CD4-positive, CD25-positive, alpha-beta regulatory T cell (primary cell): Measurements from ENCODE around the gene ASB16. TPM values are rescaled to one million over a fixed set of nuclear protein-coding genes. Genes with fewer than 3 reads are reported as not detected.

Source experiments
- ATAC-seq, 2 donors: fragments of 150-1000 bp; cut with Tn5 transposase; one replicate each; pipeline ENCODE4 v1.10.0; 2021; ENCODE audit warnings: low read depth in 2 of 2, moderate number of reproducible peaks in 2 of 2, moderate library complexity in 1 of 2
- DNase-seq, 3 donors: peaks; one replicate each; pipeline versions ENCODE4 v3.0.0 to v3.0.0-alpha.2; 2012 to 2022; ENCODE audit warnings: mixed read lengths in 1 of 3
- H3K27ac ChIP-seq: one replicate; pipeline ENCODE4 v1.7.0; 2013; ENCODE audit warnings: mild to moderate bottlenecking, low read length; ENCODE audit not compliant: insufficient read depth, poor library complexity, severe bottlenecking
- H3K27me3 ChIP-seq: one replicate; pipeline ENCODE4 v1.7.0; 2013; ENCODE audit warnings: low read length; ENCODE audit not compliant: control insufficient read depth, insufficient read depth
- H3K36me3 ChIP-seq: one replicate; pipeline ENCODE4 v1.7.0; 2013; ENCODE audit warnings: mild to moderate bottlenecking, low read length, moderate library complexity; ENCODE audit not compliant: control insufficient read depth, insufficient read depth
- H3K4me1 ChIP-seq: 2 replicates; pipeline ENCODE4 v1.7.0; 2013; ENCODE audit warnings: mild to moderate bottlenecking, low read length; ENCODE audit not compliant: insufficient read depth, control insufficient read depth, poor library complexity, severe bottlenecking
- H3K4me3 ChIP-seq: one replicate; pipeline ENCODE4 v1.7.0; 2013; ENCODE audit warnings: low read depth, mild to moderate bottlenecking, low read length, moderate library complexity
- H3K9me3 ChIP-seq, 2 experiments: 1 replicate in 1 of 2; 2 replicates in 1 of 2; pipeline ENCODE4 v1.7.0; 2013; ENCODE audit warnings: low read length in 2 of 2, mild to moderate bottlenecking in 1 of 2, moderate library complexity in 1 of 2; ENCODE audit not compliant: control insufficient read depth in 2 of 2
- H3K27ac Mint-ChIP-seq, 3 donors: one replicate each; pipeline ENCODE4 v1.8.0; 2020 to 2022; ENCODE audit warnings: mild to moderate bottlenecking in 3 of 3, mixed read lengths in 3 of 3, moderate library complexity in 2 of 3
- H3K27me3 Mint-ChIP-seq: one replicate; pipeline ENCODE4 v1.8.0; 2022; ENCODE audit warnings: mild to moderate bottlenecking, mixed read lengths
- H3K36me3 Mint-ChIP-seq: one replicate; pipeline ENCODE4 v1.8.0; 2020; ENCODE audit warnings: mixed read lengths
- H3K4me1 Mint-ChIP-seq, 4 donors: one replicate each; pipeline ENCODE4 v1.8.0; 2020 to 2022; ENCODE audit warnings: mixed read lengths in 4 of 4, mild to moderate bottlenecking in 1 of 4
- H3K4me3 Mint-ChIP-seq, 4 donors: one replicate each; pipeline ENCODE4 v1.8.0; 2020 to 2022; ENCODE audit warnings: mild to moderate bottlenecking in 4 of 4, mixed read lengths in 4 of 4, moderate library complexity in 3 of 4
- H3K9me3 Mint-ChIP-seq, 7 donors: one replicate each; pipeline ENCODE4 v1.8.0; 2020 to 2022; ENCODE audit warnings: mixed read lengths in 7 of 7, mild to moderate bottlenecking in 3 of 7, moderate library complexity in 2 of 7
- polyA plus RNA-seq, 4 donors: library from polyadenylated mRNA; unstranded; fragments of 300-500 nt; fragmentation: Illumina TruSeq; gene quantifications; one replicate each; pipeline ENCODE4 v1.2.3, GENCODE V29; 2021
- total RNA-seq: library from RNA; stranded (reverse); gene quantifications from one replicate; pipeline ENCODE4 v1.2.3, GENCODE V29; 2022

Gene ASB16
- total and polyA plus RNA-seq, 5 donors from 2014 or later, result 0.09 to 0.16 TPM; not detected in 3

DNA sequence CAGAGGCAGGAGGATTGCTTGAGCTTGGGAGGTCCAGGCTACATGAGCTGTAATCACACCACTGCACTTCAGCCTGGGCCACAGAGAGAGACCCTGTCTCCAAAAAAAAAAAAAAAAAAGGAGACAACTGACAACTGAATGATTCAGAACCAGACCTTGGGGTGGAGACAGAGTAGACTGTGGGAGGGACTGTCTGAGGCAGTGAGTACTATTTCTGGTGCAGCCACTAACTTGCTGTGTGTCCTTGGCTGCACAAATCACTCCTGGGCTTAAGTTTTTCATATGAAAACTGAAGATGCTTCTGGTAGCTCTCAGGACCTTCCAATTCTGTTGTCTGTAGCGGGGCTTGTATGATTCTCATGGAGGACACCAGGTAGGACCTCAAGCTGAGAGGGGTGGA, 5.8 kb downstream of the ASB16 start:
- Mint-ChIP-seq H3K36me3 (peaks cover 13% of the 10 kb centered on the region), H3K4me3 (no peak overlapping the region), H3K9me3 (no peaks in the 10 kb centered on the region), H3K27ac (no peak overlapping the region), H3K4me1 (peaks cover 0 to 4% (median 3%) of the 10 kb centered on the region in 4 donors), H3K27me3 (no peaks in the 10 kb centered on the region)
- no peak overlapping the region for H3K27ac ChIP-seq
- no peaks in the 10 kb centered on the region for H3K4me1 ChIP-seq
- H3K27me3 ChIP-seq, result no peaks in the 10 kb centered on the region
- no peak for DNase-seq
- H3K36me3 ChIP-seq, result peaks cover 14% of the 10 kb centered on the region
- H3K4me3 ChIP-seq, result no peak overlapping the region
- H3K9me3 ChIP-seq, result no peaks in the 10 kb centered on the region
- ATAC-seq, result no peak

DNA sequence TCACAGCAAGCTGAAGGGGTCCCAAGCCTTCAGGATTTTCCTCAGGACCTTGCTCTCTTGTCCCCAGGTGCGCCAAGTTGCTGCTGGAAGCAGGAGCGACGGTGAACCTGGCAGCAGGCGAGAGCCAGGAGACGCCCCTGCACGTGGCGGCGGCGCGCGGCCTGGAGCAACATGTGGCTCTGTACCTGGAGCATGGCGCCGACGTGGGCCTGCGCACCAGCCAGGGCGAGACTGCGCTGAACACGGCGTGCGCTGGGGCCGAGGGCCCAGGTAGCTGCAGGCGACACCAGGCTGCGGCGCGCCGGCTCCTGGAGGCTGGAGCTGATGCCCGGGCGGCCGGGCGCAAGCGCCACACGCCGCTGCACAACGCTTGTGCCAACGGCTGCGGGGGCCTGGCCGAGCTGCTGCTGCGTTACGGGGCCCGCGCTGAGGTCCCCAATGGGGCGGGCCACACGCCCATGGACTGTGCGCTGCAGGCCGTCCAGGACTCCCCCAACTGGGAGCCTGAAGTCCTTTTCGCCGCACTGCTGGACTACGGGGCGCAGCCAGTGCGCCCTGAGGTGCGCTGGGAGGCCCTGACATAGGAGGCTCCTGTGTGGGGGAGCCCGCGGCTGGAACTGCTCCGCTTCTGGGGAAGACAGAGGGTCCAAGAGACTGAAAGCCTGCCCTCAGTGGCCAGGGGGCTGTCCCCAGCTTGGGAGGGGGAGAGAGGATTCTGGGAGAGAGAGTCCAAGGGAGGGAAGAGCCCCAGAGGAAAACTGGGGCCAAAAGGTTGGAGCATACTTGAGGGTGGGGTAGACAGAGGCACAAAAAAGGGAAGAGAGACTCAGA, 6.4 kb downstream of the ASB16 start:
- peaks cover 4 to 7% (median 6%) of the 10 kb centered on the region in 4 donors for H3K4me1 Mint-ChIP-seq
- no peak for DNase-seq
- H3K36me3 ChIP-seq, result peaks cover 19% of the 10 kb centered on the region
- no peaks in the 10 kb centered on the region for H3K27me3 Mint-ChIP-seq
- no peaks in the 10 kb centered on the region for H3K9me3 Mint-ChIP-seq
- H3K4me3 Mint-ChIP-seq, result no peak overlapping the region
- no peaks in the 10 kb centered on the region for H3K4me1 ChIP-seq
- no peaks in the 10 kb centered on the region for H3K27me3 ChIP-seq
- ATAC-seq, result no peak
- no peak overlapping the region for H3K27ac Mint-ChIP-seq
- H3K4me3 ChIP-seq, result no peak overlapping the region
- no peaks in the 10 kb centered on the region for H3K9me3 ChIP-seq
- no peak overlapping the region for H3K27ac ChIP-seq
- H3K36me3 Mint-ChIP-seq, result peaks cover 17% of the 10 kb centered on the region

DNA sequence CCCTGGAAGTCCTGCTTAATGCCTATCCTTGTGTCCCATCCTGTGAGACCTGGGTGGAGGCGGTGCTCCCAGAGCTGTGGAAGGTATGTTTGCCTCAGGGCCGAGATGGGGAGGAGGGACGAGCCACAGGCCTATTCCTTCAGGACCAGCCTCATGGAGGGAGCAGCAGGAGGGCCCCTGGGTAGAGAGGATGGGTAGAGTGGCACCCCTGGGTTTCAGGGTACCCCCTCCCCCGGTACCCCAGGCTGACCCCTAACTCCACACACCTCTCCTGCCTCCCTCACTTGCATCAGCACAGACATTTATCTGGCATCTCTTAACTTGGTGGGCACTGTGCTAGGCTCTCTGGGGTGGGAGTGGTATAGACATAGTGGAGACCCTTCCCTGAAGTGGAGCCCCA, 7.1 kb downstream of the ASB16 start:
- H3K4me1 ChIP-seq, result no peaks in the 10 kb centered on the region
- DNase-seq (no peak), ATAC-seq (no peak)
- no peak overlapping the region for H3K4me3 Mint-ChIP-seq
- H3K9me3 Mint-ChIP-seq, result no peaks in the 10 kb centered on the region
- no peaks in the 10 kb centered on the region for H3K9me3 ChIP-seq
- H3K27me3 Mint-ChIP-seq, result no peaks in the 10 kb centered on the region
- peaks cover 27% of the 10 kb centered on the region for H3K36me3 ChIP-seq
- no peak overlapping the region for H3K27ac ChIP-seq
- H3K27me3 ChIP-seq, result no peaks in the 10 kb centered on the region
- no peak overlapping the region for H3K4me3 ChIP-seq
- H3K27ac Mint-ChIP-seq, result no peak overlapping the region
- peaks cover 20% of the 10 kb centered on the region for H3K36me3 Mint-ChIP-seq
- peaks cover 7 to 13% (median 11%) of the 10 kb centered on the region in 4 donors for H3K4me1 Mint-ChIP-seq

DNA sequence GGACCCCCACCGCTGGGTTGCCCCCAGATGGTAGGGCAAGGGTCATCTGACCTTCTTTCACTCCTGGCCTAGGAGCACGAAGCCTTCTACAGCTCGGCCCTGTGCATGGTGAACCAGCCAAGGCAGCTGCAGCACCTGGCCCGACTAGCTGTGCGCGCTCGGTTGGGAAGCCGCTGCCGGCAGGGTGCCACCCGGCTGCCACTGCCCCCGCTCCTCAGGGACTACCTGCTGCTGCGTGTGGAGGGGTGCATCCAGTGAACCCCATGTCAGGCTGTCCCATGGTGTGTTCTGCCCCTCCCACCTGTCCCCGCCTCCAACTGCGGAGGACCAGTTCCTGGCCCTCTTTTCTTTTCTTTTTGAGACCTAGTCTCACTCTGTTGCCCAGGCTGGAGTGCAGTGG, 7.6 kb downstream of the ASB16 start:
- peaks cover 29% of the 10 kb centered on the region for H3K36me3 ChIP-seq
- Mint-ChIP-seq H3K4me1 (peaks cover 7 to 16% (median 12%) of the 10 kb centered on the region in 4 donors), H3K27ac (no peak overlapping the region), H3K36me3 (peaks cover 20% of the 10 kb centered on the region), H3K27me3 (no peaks in the 10 kb centered on the region), H3K4me3 (no peak overlapping the region), H3K9me3 (no peaks in the 10 kb centered on the region)
- H3K4me1 ChIP-seq, result peaks cover 4% of the 10 kb centered on the region
- H3K4me3 ChIP-seq, result no peak overlapping the region
- ATAC-seq (no peak), DNase-seq (no peak)
- no peaks in the 10 kb centered on the region for H3K27me3 ChIP-seq
- H3K9me3 ChIP-seq, result no peaks in the 10 kb centered on the region
- H3K27ac ChIP-seq, result no peak overlapping the region

DNA sequence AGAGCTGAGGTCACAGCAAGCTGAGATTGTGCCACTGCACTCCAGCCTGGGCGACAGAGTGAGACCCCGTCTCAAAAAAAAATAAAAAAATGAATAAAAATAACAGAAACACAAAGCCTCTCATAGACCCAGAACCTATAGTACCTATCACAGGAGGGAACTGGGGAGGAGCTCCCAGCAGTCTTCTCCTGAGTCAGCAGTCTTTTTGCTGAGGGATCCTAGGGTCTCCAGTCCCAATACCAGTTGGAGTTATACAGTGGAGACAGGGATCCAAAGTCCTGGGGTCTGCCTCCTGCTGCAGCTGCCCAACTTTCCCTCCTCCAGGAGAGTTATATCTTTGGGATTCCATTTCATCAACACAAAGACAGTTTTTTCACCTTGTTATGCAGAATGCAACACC, 12.5 kb downstream of the ASB16 start:
- ATAC-seq (no peak), DNase-seq (no peak)
- H3K4me1 ChIP-seq, result peaks cover 31% of the 10 kb centered on the region
- peaks cover 25 to 54% (median 39%) of the 10 kb centered on the region in 4 donors for H3K4me1 Mint-ChIP-seq
- no peaks in the 10 kb centered on the region for H3K27me3 ChIP-seq
- H3K27me3 Mint-ChIP-seq, result no peaks in the 10 kb centered on the region
- H3K27ac Mint-ChIP-seq, result peak overlapping the region in 2 of 3 donors; percentile 56 to 58
- H3K4me3 Mint-ChIP-seq, result peak overlapping the region; percentile 35 to 98 (median 52)
- no peak overlapping the region for H3K27ac ChIP-seq
- H3K36me3 ChIP-seq, result peaks cover 20% of the 10 kb centered on the region
- H3K4me3 ChIP-seq, result no peak overlapping the region
- no peaks in the 10 kb centered on the region for H3K9me3 Mint-ChIP-seq
- no peaks in the 10 kb centered on the region for H3K9me3 ChIP-seq
- H3K36me3 Mint-ChIP-seq, result peaks cover 13% of the 10 kb centered on the region

DNA sequence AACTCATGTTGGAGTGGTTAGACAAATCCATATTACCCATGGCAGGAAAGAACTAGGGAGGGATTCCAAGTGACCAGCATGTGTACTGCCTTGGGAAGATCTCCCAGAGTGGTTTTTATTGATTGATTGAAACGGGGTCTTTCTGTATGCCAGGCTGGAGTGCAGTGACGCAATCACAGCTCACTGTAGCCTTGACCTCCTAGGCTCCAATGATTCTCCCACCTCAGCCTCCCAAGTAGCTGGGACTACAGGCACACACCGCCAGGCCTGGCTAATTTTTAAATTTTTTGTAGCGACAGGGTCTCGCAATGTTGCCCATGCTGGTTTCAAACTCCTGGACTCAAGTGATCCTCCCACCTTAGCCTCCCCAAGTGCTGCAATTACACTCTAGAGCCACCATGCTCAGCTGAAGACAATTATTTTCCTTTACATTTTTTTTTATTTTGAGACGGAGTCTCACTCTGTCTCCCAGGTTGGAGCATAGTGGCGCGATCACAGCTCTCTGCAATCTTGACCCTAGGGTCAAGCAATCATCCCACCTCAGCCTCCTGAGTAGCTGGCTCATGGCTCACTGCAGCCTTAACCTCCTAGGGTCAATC, 13.8 kb downstream of the ASB16 start:
- Mint-ChIP-seq H3K4me3 (peak overlapping the region; percentile 94 to 99 (median 97)), H3K4me1 (peaks cover 25 to 60% (median 40%) of the 10 kb centered on the region in 4 donors), H3K9me3 (no peaks in the 10 kb centered on the region), H3K27ac (no peak overlapping the region), H3K36me3 (peaks cover 7% of the 10 kb centered on the region), H3K27me3 (no peaks in the 10 kb centered on the region)
- no peaks in the 10 kb centered on the region for H3K27me3 ChIP-seq
- no peaks in the 10 kb centered on the region for H3K9me3 ChIP-seq
- peaks cover 38% of the 10 kb centered on the region for H3K4me1 ChIP-seq
- no peak for DNase-seq
- H3K36me3 ChIP-seq, result peaks cover 19% of the 10 kb centered on the region
- no peak for ATAC-seq
- no peak overlapping the region for H3K4me3 ChIP-seq
- peak overlapping the region; percentile 41 for H3K27ac ChIP-seq

DNA sequence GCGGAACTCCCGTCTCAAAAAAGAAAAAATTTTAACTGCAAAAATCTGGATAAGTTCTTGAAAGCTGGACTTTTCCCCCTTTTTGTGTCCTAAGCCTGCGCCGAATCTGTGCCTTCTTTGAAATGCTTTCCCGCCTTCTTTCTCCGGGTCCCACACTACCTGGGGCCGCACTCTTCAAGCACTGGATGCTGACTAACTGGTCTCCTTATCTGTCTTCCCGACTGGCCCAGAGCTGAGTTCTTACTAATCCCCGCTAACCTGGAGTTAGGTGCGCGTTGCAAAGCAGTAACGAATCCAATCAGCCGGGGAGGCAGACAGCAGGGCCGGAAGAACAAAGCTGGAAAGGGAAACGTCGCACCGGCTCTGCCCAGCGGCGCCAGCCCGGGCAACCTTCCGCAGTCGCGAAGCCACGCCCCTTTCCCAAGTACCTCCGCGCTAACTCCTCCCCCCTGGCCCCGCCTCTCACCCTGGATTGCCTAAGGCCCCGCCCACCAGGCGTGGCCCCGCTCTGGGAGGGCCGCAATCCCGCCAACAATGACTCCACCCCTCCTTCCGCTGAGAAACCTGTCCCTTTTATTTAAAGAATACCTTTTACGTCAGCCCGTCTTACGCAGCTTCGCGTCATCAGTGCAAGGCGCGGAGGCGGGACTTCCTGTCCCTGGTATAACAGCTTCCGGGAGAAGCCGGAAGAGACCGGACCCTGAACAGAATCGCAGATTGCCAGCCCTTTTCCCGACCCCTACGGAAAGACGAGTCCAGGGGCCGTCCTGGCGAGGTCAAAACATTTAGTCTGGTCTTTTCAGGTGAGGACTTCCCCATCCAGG, 16.0 kb downstream of the ASB16 start, which contains the start of gene TMUB2:
Gene TMUB2 (plus strand): TSS at position 666 of the 824 bp plus-strand sequence. CDS start 737 bp downstream, outside the sequence.
- Mint-ChIP-seq H3K27ac (peak within 1 kb of the TSS; percentile 100), H3K36me3 (peaks cover 16% of the 10 kb centered on the region), H3K4me1 (peaks cover 26 to 66% (median 43%) of the 10 kb centered on the region in 4 donors), H3K9me3 (no peaks in the 10 kb centered on the region), H3K4me3 (peak within 1 kb of the TSS; percentile 94 to 99 (median 97)), H3K27me3 (no peaks in the 10 kb centered on the region)
- H3K9me3 ChIP-seq, result no peaks in the 10 kb centered on the region
- no peaks in the 10 kb centered on the region for H3K27me3 ChIP-seq
- H3K4me3 ChIP-seq, result peak within 1 kb of the TSS; percentile 93
- peaks cover 29% of the 10 kb centered on the region for H3K36me3 ChIP-seq
- DNase-seq, result peak; percentile 98 to 100 (median 99)
- peak; percentile 89 to 90 for ATAC-seq
- peaks cover 38% of the 10 kb centered on the region for H3K4me1 ChIP-seq
- H3K27ac ChIP-seq, result peak within 1 kb of the TSS; percentile 99
